Fibroblast of peridontal ligament (primary cell): Measurements from ENCODE around the gene SBNO1.
"Not testable (repeated sequence)": the region's sequence is repeated elsewhere in the genome, so short reads cannot be mapped to it uniquely, and the experiment has no call there.

Source experiments
- DNase-seq: peaks from one replicate; pipeline ENCODE4 v3.0.0-alpha.2; 2010; ENCODE audit errors: extremely low read depth

SBNO1 gene

GRCh38 chr12:123388951-123389559 is 24.4 kb upstream of the SBNO1 start:
- DNase-seq = no peak

DNA sequence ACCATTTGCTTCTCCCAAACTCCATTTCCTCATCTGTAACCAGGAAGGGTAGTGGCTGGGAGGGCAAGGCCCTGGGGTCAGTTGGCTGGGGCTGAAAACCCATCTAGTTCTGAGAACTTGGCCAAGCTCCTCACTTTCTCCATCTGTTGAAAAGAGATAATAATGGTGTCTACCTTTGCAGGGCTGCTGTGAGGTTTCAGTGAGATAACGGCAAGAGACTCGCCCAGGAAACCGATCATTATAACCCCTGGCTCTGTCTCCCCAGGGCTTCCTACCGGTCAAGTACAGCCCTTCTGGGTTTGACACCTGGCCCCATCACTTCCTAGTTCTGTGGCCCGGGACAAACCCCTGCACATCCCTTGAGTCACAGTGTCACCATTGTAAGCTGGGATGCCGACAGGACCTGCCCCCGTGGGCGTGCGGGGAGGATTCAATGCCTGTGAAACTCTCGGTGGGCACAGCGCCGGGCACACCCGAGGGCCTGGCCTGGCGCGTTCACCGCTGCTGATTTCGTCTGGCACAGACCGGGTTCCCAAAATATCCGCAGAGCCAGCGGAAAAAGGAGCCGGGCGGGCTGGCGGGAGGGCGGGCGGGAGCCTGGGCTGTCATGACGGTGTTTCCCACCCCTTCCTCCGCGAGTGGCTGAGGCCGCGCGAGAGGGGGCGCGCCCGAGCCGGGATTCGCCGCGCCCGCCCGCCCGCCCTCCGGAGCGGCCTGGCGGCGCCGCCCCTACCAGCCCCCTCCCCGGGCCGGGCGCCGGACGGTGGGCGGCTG is 23.7 kb upstream of the SBNO1 start:
- peak; percentile 57 for DNase-seq

DNA sequence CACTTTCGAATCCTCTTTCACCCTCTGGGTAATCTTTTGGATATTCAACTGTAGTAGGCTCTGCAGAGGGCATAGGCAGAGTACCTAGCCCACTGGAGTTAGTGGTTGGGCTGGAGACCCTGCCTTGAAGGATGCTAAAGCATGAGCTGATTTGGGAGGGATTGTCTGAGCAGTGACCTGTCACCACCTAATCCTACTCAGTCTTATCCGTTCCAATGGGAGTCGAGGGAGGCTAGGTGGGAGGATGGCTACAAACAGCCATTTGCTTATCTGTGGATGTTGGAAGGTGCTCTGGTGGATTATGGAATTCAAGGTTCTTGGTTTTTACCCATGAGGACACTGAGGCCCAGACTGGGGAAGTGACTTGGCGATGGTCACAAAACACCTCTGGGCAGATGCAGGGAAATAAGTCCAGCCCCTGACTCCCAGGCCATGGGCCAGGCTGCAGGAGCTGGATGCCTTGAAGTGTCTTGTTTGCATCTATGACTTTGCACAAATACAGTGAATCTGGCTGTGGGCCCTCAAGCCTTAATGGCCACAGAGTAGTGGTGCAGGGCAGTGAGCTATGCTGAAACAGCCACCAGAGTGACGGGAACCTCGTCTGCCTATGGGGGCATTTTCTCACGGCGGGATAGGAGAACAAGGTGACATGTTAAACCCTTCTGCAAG is 23.0 kb upstream of the SBNO1 start:
- no peak for DNase-seq

GRCh38 chr12:123385536-123385935 is 20.9 kb upstream of the SBNO1 start:
- not testable (repeated sequence) for DNase-seq

- DNase-seq = peak; percentile 66
Observed at GRCh38 chr12:123384994-123385376, 20.3 kb upstream of the SBNO1 start.

DNA sequence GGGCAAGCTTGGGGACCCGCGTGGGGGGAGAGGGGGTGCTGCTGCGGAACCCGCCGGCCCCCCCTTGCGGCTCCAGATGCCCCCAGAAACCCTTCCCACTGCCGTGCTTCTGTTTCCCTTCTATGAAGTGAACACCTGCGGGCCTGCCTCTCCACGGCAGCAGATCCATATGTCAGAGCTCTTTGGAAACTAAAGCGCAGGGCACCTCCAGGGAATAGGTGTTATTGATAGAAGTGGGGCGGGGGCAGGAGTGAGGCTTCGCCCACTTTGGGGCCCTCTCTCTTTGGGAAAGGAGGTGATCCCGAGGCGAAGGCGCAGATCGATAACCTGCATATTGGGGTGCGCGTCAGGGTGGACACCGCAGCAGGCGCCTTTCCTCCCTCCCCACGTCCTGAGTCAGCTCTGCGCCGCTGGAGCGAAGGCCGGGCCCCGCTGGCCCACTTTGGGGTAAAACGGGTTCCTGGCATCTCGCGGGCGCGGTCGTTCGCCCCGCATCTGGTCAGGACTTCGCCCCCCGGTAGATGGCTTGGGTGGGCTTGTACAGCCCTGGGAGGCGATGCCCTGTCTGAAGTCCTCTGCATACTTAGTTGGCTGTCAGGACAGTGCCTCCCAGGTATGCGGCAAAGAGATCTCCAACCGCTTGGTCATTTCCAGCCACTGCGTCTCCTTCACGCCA is 19.8 kb upstream of the SBNO1 start:
- no peak for DNase-seq

DNA sequence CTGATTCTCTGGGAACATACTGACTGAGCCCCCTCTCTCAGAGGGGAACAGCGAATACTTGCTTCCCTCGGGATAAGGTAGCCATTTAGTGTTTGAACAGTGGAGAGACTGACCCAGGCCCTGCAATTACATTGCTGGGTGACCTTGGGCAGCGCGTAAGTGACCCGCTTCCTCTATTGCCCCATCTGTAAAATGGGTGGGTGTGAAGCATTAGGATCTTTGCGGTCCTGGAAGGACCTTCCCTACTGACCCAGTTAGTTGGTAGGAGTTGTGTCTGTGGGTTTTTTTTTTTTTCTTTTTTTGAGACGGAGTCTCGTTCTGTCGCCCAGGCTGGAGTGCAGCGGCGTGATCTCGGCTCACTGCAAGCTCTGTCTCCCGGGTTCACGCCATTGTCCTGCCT is 18.0 kb upstream of the SBNO1 start:
- no peak for DNase-seq

- DNase-seq = no peak
Observed at GRCh38 chr12:123379391-123379790, 14.7 kb upstream of the SBNO1 start.

GRCh38 chr12:123372415-123372814 is 7.8 kb upstream of the SBNO1 start:
- DNase-seq = not testable (repeated sequence)

DNA sequence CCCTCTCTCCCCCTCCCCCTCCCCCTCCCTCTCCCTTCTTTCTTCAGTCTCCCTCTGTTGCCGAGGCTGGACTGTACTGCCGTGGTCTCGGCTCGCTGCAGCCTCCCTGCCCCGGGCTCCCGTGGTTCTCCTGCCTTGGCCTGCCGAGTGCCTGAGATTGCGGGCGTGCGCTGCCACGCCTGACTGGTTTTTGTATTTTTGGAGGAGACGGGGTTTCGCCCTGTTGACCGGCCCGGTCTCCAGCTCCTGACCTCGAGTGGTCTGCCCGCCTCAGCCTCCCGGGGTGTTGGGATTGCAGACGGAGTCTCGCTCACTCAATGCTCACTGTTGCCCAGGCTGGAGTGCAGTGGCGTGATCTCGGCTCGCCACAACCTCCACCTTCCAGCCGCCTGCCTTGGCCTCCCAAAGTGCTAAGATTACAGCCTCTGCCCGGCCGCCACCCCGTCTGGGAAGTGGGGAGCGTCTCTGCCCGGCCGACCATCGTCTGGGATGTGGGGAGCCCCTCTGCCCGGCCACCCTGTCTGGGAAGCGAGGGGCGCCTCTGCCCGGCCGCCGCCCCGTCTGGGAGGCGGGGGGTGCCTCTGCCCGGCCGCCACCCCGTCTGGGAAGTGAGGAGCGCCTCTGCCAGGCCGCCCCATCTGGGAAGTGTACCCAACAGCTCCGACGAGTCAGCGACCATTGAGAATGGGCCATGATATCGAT is 7.2 kb upstream of the SBNO1 start:
- not testable (repeated sequence) for DNase-seq

DNA sequence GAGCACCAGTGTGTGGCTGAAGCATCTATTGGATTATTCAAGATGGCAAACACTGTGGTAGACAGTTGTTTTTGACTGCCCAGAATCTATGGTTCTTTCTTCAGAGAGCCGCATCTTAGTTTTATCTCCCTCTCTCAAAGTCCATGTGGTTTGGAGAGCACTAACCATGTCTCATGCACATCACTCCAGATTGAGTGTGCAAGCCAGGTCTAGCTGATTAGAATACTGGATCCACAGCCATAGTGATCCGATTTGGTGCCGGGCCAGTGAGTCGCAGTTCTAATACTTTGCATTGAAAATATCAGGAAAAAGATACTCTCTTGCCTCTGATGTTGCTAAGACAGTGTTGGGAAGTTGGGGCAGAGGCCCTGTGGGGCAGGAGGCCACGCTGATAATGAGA is 4.6 kb upstream of the SBNO1 start:
- DNase-seq = no peak

DNA sequence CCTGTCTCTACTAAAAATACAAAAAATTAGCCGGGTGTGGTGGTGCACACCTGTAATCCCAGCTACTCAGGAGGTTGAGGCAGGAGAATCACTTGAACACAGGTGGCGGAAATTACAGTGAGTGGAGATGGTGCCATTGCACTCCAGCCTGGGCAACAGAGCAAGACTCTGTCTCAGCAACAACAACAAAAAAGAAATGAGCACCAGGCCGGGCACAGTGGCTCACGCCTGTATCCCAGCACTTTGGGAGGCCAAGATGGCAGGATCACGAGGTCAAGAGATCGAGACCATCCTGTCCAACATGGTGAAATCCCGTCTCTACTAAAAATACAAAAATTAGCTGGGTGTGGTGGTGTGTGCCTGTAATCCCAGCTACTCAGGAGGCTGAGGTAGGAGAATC is 3.8 kb upstream of the SBNO1 start:
- not testable (repeated sequence) for DNase-seq

- peak; percentile 41 for DNase-seq
Observed at GRCh38 chr12:123367511-123367910, 2.9 kb upstream of the SBNO1 start.

DNA sequence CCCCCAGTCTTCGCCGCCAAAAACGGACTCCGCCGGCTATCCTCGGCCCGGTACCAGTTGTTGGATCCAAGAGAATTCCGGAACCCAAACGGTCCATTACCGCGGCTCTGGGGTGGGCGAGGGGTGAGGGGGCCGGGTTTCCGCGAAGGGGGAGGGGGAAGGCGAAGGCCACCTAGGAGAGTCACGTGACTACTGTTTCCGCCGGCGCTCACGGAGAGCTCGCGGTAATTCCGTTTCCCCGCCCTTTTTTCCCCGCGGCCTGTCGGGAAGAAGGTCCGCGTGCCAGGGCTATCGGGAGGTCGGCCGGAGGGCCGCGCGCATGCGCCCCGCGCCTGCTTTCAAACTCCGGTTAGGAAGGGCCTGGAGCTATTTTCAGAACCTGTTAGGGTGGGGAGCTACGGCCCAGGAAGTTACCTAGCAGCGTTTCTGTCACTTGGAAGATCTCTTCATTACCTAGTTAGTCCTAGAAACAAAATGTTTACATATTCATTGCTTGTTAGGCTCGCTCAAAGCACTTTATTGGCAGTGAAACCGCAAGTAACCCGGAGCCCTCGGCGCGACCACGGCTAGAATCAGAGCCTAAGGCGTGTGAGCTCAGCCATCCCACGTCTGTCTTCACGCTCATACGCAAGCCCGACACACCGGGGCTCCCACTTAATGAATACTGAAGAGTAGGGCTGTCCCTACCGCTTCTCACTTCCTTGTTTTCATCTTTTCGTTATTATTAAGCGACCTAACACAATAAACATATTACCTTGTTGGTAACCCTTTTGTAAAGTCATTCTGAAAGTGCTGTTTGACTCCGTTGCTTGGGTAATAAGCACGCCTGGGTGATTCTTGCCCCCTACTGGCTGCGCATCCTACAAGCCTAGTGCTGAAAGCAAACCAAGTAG is 624 bp upstream of the SBNO1 start:
- DNase-seq = peak; percentile 99

DNA sequence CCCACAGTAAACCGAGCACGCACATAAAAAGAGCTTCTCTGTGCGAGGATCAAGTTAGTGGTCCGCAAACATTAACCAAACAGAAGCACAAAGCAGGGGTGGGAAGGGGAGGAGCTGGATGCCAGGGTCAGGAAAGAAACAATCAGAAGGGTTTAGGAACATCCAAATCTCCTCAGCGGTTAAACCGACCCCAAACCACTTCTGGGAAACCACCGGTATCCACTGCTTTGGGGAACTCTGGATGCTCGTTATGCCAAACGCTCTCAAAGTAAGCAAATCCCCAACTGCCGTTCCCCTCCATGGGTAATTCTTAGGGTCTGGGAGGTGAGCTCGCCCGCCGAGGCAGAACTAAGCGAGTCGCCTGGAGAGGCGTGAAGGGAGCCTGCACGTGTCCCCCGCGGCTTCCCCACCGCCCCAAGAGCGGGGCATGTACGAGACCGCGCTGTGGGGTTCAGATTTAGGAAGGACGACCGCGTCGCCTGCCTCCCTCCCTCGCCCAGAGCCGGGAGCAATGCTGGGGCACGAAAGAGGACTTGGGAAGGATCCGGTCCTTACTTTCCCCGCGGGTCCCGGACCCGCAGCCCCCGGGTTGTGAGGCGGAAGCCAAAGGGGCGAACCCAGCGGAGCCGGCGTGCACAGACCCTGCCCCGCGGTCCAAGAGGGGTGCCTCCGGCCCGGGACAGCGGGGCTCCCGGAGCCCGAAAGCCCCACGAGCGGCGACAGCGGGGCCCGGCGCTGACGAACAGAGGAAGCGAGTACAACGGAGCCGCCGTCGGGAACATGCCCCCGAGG is 711 bp downstream of the SBNO1 start:
- DNase-seq = no peak

GRCh38 chr12:123363390-123363739 is 1.3 kb downstream of the SBNO1 start:
- DNase-seq = no peak

DNA sequence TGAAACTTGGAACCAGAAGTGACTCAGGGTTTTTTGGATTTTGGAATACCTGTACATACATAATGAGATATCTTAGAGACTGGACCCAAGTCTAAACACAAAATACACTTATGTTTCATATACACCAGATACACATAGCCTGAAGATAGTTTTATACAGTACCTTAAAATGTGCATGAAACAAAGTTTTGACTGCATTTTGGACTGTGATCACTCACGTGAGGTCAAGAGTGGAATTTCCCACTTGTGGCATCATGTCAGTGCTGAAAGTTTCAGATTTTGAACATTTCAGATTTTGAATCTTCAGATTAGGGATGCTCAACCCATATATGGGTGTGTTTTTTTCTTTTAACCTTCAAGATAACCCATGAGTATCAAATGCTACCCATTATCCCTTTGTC is 6.6 kb downstream of the SBNO1 start:
- no peak for DNase-seq

GRCh38 chr12:123356159-123356670 is 8.4 kb downstream of the SBNO1 start:
- no peak for DNase-seq

DNA sequence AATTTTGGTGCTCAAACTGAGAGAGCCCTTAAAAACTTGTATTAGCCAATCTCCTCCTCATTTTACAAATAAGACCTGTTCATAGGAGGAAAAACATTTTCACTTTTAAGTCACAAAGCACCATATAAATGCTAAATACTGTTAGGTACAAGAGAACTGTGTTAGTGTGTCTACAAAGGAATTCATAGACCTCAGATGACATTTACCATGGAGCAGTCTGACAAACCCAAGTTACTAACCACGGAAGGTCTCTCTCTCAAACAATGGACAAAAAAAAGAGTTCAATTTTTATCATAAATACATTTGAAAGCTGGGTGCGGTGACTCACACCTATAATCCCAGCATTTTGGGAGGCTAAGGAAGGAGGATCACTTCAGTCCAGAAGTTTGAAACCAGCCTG is 10.0 kb downstream of the SBNO1 start:
- DNase-seq = no peak

DNA sequence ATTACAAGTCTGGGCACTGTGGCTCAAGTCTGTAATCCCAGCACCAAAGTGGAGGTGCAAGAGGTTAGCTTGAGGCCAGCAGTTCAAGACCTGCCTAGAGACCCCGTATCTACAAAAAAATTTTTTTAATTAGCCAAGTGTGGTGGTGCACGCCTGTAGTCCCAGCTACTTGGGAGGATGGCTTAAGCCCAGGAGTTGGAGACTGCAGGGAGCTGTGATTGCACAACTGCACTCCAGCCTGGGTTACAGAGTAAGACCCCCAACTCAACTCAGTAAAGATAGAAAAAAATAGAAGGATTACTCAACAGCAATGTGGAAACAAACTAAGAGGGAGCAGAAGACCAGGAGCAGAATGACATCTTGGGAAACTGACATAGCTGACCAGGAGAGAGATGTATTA is 13.3 kb downstream of the SBNO1 start:
- no peak for DNase-seq
